HUDEP-2 (cell line): Measurements from ENCODE around the gene ZIM2.
A peak's percentile ranks its signal among the peaks of the same experiment; 100 is the strongest.
"Not testable (repeated sequence)": the region's sequence is repeated elsewhere in the genome, so short reads cannot be mapped to it uniquely, and the experiment has no call there.

Source experiments
- DNase-seq, 76 experiments: peaks; one replicate each; lab custom pipeline; 2025; ENCODE audit not compliant: unreplicated experiment in 76 of 76; lab: John Stamatoyannopoulos, UW

The ZIM2 gene

GRCh38 chr19:56840451-56841192 lies at the start of gene ZIM2, which contains the start of gene PEG3:
ZIM2 (minus strand) TSS chr19:56840726; CDS start chr19:56824277, 16,449 bp downstream.
PEG3 (minus strand) TSS chr19:56840726; CDS start chr19:56824655, 16,071 bp downstream.
- DNase-seq = peak in 36 of 76 experiments; percentile 6 to 73 (median 40)

- DNase-seq = no peak
Measured at GRCh38 chr19:56885173-56885985, 44.9 kb upstream of the ZIM2 start.

- no peak for DNase-seq
Measured at GRCh38 chr19:56884441-56884840, 43.9 kb upstream of the ZIM2 start.

GRCh38 chr19:56880592-56881190 lies 40.2 kb upstream of the ZIM2 start:
- DNase-seq = no peak

GRCh38 chr19:56877069-56877715 lies 36.7 kb upstream of the ZIM2 start:
- DNase-seq = no peak

- DNase-seq = no peak
Measured at GRCh38 chr19:56875717-56876116, 35.2 kb upstream of the ZIM2 start.

GRCh38 chr19:56874530-56874929 lies 34.0 kb upstream of the ZIM2 start:
- no peak for DNase-seq

GRCh38 chr19:56873493-56873892 lies 33.0 kb upstream of the ZIM2 start:
- no peak for DNase-seq

GRCh38 chr19:56869886-56870285 lies 29.4 kb upstream of the ZIM2 start:
- no peak for DNase-seq

- DNase-seq = no peak
Measured at GRCh38 chr19:56868446-56868845, 27.9 kb upstream of the ZIM2 start.

GRCh38 chr19:56866538-56866937 lies 26.0 kb upstream of the ZIM2 start:
- no peak for DNase-seq

- DNase-seq = no peak
Measured at GRCh38 chr19:56864443-56865125, 24.1 kb upstream of the ZIM2 start.

GRCh38 chr19:56862741-56863140 lies 22.2 kb upstream of the ZIM2 start:
- no peak for DNase-seq

GRCh38 chr19:56860409-56860808 lies 19.9 kb upstream of the ZIM2 start:
- DNase-seq = not testable (repeated sequence)

GRCh38 chr19:56858026-56858425 lies 17.5 kb upstream of the ZIM2 start:
- DNase-seq = no peak

- DNase-seq = no peak
Measured at GRCh38 chr19:56856822-56857221, 16.3 kb upstream of the ZIM2 start.

GRCh38 chr19:56852361-56852760 lies 11.8 kb upstream of the ZIM2 start:
- not testable (repeated sequence) for DNase-seq

GRCh38 chr19:56848166-56848565 lies 7.6 kb upstream of the ZIM2 start:
- no peak for DNase-seq

GRCh38 chr19:56842412-56842811 lies 1.9 kb upstream of the ZIM2 start:
- DNase-seq = no peak

- DNase-seq = no peak
Measured at GRCh38 chr19:56841193-56841543, 642 bp upstream of the ZIM2 start.
